ENCODE results near the gene OR8B12. TPM values are rescaled to one million over a fixed set of nuclear protein-coding genes. Genes with fewer than 3 reads are reported as not detected.

The OR8B12 gene, protein sequence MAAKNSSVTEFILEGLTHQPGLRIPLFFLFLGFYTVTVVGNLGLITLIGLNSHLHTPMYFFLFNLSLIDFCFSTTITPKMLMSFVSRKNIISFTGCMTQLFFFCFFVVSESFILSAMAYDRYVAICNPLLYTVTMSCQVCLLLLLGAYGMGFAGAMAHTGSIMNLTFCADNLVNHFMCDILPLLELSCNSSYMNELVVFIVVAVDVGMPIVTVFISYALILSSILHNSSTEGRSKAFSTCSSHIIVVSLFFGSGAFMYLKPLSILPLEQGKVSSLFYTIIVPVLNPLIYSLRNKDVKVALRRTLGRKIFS
- not detected for total RNA-seq

DNA sequence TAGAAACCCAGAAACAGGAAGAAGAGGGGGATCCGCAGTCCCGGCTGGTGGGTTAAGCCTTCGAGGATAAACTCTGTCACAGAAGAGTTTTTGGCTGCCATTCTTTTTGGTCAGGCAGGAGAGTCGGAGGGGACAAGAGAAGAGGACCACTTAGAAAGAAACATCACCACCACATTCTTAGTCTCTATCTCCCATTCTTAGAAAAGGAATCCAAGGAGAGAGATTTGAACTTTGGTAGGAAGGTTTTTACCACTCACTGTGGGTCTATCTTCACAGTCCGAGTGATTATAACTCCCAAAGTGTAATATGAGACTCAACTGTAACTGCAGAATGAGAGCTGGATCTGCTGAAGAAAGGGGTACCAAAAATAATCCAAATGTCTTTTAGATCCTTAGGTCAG, at the start of gene OR8B12:
OR8B12 (minus strand) TSS at position 101 of the 400 bp plus-strand sequence; CDS start at position 101, 0 bp downstream.

DNA sequence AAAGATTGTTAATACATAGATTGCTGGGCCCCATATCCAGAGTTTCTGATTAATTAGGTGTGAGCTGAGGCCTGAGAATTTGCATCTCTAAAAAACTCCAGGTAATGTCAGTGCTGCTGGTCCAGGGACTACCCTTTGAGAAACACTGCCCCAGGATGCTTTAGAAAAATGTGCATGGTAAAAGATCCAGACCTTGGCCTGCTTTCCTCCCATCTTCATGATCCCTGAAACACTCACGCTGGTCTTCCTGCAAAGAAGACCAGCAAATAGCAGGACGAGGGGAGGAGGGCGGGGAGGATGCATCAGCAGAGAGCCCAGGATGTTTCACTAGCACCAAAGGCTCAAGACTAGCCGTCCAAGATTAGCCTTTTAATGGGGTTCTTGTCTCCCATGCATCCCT, 26.2 kb upstream of the OR8B12 start, which contains the start of gene OR8A1:
OR8A1 (plus strand) TSS at position 301 of the 400 bp plus-strand sequence. CDS start 123 bp downstream, outside the sequence.

Small RNA genes within 50 kb of the gene (small RNA-seq; reads per million reads assigned to genes)
- gene OR8A3P (ENCODE audit: low replicate concordance) = not detected

Other genes starting within 250 kb of the OR8B12 start
- not detected for gene OR8D1, start 229.7 kb downstream of the OR8B12 start, total RNA-seq
- gene OR8D2, start 223.5 kb downstream of the OR8B12 start, total RNA-seq = not detected
- gene OR8B2, start 159.2 kb downstream of the OR8B12 start, total RNA-seq = not detected
- not detected for gene OR8B3, start 144.6 kb downstream of the OR8B12 start, total RNA-seq
- gene OR8B4, start 118.8 kb downstream of the OR8B12 start, total RNA-seq = not detected
- gene OR8B8, start 98.0 kb downstream of the OR8B12 start, total RNA-seq = not detected
- gene OR8A1, start 26.3 kb upstream of the OR8B12 start, total RNA-seq = not detected
- not detected for gene PANX3, start 67.8 kb upstream of the OR8B12 start, total RNA-seq
- 50.1 TPM for gene TBRG1, start 79.2 kb upstream of the OR8B12 start, total RNA-seq
- 4.7 TPM for gene SIAE, start 130.1 kb upstream of the OR8B12 start, total RNA-seq
- gene SPA17, start 130.2 kb upstream of the OR8B12 start, total RNA-seq = 3.8 TPM
- gene NRGN, start 196.3 kb upstream of the OR8B12 start, total RNA-seq = 1.9 TPM
- not detected for gene VSIG2, start 208.6 kb upstream of the OR8B12 start, total RNA-seq
- gene ESAM, start 218.6 kb upstream of the OR8B12 start, total RNA-seq = 4.4 TPM